HG03439 (cell line): Measurements from ENCODE around the gene KLC3.
A peak's percentile ranks its signal among the peaks of the same experiment; 100 is the strongest.

Experiments
- ATAC-seq: cut with Tn5 transposase; IDR thresholded peaks from one replicate; pipeline ENCODE4 v1.9.1; 2021; ENCODE audit warnings: mild to moderate bottlenecking, moderate library complexity; ENCODE audit not compliant: unreplicated experiment

Gene KLC3

DNA sequence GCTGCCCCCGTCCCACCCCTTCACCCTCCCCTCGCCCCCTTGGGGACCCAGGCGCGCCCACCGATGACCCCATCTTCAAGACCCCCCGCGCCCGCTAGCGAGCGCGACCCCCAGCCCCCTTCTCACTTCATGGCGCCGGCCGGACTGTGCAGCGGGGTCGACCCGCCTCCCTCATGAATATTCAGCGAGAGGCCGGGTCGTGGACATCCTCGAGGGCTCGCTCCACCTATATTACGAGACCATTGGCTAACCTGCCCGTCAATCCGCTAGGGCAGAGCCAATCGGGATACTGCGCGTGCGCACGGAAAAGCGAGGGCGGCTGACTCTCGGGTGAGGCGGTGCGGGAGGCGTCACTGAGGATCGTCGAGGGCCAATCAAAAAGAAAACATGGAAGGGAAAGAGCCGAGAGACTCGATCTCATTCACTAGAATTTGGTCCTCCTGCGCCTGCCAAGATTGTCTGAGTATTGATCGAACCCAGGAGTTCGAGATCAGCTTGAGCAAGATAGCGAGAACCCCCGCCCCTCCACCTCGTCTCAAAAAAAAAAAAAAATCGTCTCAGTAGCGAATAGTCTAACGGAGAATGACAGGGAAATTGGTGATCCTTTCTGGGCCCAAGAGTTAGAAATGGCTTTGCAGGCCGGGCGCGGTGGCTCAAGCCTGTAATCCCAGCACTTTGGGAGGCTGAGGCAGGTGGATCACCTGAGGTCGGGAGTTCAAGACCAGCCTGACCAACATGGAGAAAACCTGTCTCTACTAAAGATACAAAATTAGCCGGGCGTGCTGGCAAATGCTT is 30.1 kb downstream of the KLC3 start, which contains the start of gene ERCC2:
Gene ERCC2 (minus strand): TSS at position 164 of the 795 bp plus-strand sequence. CDS start 33 bp downstream, at position 131.
- peak; percentile 95 for ATAC-seq

DNA sequence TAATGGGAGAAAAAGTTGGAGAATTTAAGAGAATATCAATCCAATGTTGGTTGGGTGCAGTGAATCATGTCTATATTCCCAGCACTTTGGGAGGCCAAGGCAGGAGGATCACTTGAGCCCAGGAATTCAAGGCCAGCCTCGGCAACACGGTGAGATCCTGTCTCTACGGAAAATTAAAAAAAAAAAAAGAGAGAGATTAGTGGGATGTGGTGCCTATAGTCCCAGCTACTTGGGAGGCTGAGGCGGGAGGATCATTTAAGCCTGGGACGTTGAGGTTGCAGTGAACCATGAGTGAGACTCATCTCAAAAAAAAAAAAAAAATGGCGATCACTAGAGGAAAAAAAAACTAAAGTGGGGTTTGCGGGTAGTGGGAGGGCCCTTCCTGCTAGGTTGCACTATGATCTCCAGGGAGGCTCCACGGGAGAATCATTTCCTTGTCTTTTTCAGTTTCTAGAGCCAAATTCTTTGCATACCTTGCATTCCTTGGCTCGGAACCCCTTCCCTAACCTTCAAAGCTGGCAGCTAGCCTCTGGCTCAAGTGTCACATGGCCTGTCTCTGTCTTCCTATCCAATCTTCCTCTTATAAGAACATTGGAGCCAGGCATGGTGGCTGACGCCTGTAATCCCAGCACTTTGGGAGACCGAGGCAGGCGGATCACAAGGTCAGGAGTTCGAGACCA is 35.6 kb downstream of the KLC3 start:
- ATAC-seq = no peak

DNA sequence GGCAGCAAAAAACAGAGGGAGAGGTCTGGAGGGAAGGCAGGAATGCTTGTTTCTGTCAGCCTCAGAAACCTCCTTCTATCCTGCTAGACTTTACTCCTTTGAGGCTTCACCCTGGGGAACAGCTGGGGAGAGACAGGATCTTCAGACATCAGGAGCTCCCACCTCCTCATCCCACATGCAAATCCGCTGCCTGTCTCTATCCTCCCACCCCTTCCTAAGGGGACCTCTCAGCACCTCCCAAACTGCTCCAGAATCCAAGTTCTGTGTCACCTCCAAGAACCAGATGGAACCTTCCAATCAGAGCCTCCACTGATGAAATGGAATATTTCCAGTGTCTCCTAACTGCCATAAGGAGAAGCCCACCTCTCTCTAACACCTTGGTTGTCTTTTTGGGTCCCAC is 39.6 kb downstream of the KLC3 start:
- no peak for ATAC-seq

DNA sequence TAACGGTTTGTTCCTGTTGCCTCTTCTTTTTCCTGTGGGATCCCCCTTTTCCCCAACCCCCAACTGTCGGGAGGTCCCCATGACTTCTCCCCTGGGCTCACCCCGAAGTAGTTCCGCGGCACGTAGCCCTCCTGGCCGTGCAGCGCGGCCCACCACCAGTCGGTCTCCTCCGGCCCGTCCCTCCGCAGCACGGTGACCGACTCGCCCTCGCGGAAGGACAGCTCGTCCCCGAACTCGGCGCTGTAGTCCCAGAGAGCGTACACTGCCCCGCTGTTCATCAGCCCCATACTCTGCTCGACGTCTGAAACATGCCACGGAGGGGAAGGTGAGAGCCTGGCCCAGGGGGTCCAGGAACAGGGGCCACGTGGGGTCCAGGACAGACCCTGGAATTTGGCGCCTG is 41.9 kb downstream of the KLC3 start:
- no peak for ATAC-seq

DNA sequence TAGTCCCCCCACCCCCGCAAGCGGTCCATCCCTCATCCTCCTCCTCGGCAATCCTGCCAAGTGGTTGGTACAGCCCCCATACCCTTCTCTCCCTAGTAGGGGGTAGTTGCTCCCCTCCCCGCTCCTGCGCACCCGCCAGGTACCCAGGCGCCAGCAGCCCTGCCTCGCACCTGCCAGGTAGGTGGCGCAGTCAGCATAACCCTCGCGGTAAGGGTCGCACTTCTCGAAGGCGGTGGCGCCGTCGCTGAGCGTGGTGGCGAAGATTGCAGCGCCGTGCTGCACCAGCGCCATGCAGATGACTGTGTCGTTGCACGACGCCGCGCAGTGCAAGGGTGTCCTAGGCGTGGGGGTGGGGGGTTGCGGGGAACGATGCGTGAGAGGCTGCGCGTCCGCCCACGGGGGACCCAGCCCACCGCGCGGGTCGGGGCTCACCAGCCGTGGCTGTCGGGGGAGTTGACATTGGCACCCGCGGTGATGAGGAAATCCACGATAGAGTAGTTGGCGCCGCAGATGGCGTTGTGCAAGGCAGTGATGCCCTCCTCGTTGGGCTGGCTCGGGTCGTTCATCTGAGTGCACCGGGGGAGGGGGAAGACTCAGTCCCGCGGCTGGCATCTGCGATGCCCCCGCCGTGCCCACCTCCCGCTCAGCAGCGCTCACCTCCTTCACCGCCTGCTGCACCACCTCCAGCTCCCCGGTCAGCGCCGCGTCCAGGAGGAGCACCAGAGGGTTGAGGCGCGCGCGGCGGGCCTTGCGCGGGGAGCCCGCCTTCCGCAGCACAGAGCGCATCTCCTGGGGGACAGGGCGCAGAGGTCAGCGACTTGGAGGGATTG is 45.1 kb downstream of the KLC3 start:
- ATAC-seq = no peak

DNA sequence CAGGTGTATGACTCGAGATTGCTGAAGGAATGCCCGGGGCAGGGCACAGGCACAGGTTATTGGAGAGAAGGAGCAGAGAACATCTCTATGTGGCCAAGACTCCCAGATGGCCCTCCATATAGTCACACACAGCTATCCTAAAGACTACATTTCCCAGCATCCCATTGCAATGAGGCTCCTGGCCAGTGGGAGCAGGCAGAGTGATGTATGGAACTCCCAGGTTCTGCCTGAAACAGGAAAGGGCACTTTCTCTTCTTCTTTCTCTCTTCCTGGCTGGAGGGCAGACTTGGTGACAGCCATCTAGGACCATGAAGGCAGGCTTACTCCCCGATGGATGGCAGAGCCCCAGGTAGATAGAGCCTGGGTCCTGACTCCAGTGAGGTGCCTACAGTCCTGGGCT is 50.8 kb downstream of the KLC3 start:
- no peak for ATAC-seq

DNA sequence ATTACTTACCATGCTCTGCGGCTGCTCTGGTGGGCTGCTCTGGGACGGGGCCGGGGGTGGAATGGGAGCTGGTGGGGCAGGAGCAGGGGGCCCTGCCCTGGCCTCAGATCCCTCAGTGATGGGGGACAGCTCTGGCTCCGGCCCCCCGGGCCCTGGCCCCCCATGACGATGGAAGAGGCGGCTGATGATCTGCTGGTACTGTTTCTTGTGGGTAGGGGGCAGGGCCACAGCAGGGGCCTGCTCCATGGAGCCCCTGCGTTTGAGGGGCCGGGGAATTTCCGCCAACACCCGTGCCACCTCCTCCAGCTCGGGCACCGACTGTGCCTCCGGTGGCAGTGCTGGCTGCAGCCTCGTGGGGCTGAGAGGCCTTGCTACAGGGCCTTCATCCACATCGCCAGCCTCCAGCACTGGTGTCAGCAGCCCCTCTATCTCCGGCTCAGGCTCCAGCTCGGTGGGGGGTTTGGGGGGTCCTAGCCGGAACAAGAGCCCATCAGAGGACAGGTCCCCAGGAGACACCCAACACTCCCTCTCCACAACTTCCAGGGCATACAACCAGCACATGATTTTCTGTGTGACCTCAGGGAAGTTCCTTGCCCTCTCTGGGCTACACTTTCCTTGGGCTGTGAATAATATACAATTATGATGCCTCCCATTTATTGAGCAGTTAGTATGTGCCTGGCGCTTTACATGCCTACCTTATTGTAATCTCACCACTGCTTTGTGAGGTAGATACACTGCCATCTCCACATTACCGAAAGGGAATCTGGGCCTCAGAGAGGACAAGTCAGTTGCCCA is 51.5 kb downstream of the KLC3 start:
- ATAC-seq = no peak

DNA sequence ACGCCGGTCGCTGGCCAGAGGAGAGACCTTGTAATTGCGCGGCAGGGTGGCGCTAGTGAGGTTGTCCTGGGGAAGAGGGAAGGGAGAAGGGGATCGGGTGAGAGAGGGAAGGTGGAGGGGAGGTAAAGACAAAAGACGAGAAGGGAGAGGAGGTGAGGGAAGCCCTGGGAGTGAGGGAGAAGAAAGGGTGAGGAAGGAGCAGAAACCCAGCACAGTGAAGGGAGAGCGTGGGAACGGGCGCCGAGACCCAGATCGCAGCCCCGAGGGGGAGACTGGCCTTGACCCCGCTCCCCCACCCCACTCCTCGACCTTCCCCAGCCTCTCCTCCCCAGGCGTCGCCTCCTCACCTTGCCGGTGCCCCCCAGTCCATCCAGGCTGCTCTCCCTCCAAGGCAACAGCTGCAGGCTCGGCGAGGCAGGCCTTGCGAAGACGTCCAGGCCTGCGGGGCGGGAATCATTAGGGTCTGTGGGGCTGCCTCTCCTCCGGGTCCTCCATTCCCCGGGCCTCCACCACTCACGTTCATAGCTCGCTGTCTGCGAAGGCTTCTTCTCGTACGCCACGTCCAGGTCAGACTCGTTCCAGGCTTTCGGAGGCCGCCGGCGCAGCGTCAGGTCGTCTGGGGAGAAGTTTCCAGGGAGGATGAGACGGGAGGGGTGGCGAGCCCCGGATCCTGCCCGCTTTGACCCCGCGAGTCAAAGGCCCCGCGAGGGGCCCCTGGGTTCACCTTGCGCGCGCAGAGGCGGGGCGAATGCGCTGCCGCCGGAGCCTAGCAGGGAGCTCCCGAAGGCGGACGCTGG is 55.5 kb downstream of the KLC3 start:
- ATAC-seq = no peak

DNA sequence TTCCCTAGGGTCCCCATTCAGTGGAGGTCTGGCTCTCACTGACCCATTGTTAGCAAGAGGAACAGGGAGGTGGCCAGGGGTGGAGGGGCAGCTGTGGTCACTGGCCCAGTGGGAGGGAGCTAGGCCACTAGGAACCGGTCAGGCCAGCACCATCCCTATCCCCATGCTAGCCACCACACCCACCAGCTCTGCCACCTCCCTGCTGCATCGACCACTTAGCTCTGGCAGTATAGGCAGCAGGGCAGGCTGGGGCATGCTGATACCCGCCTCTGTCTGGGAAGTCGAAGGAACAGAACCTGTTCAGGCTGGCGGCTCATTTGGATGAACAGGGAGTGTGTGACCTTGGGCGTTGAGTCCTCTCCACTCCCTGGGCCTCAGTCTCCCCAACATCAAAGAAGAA is 59.6 kb downstream of the KLC3 start:
- no peak for ATAC-seq
